Stimulated activated naive CD4-positive, alpha-beta T cell (primary cell): ENCODE results near the gene GOLGA8N.
"Not testable (repeated sequence)": the region's sequence is repeated elsewhere in the genome, so short reads cannot be mapped to it uniquely, and the experiment has no call there.

Experiments used
- DNase-seq, 6 experiments: peaks; one replicate each; lab custom pipeline; 2025; lab: John Stamatoyannopoulos, UW

The GOLGA8N gene

DNA sequence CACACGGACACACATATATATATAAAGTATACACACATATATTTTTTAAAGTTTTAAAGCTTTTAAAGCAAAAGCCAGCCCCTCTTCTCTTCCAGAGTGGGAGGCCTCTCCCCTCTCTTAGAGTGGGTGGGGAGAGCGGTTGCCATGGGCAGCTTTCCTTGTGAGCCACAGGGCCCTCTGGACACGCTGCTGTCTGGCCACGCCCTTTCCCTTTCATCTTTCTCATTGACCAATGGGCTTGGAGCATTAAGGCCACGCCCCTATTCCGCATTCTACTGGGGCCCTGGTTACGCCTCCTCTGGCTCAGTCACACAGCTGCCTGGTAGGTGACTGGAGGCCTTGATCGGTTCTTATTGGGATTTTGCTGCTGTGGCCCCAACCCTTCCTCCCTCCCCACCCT is at the start of gene GOLGA8N:
Gene GOLGA8N (plus strand): TSS at position 306 of the 400 bp plus-strand sequence.
- DNase-seq = not testable (repeated sequence)

DNA sequence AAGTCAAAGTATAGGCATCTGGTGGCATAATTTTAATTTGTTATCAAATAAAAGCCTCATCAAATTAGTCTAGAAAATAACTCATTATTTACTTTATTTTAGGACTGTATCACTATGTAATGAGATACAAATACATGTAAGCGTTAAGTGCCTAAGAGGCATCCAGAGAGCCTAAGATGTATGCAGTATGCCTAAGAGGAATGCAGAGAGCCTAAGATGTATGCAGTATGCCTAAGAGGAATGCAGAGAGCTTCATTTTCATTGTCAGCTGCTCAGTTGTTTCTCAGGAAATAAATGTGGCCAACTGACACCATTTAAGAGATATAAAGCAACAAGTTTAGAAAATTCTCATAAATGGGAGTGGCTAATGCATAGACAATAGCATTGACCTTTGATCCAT is 49.8 kb upstream of the GOLGA8N start:
- not testable (repeated sequence) for DNase-seq

DNA sequence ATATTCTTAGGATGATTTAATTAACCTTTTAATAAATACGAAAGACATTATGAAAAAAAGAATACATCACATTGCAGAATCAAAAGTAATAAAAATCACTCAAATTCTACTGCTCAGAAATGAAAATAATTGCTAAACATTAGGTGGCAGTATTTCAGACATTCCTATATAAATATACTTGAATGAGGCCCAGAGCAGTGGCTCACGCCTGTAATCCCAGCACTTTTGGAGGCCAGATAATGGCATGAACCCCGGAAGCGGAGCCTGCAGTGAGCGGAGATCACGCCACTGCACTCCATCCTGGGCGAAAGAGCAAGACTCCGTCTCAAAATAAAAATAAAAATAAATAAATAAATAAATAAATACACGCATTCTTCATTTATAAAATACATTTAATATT is 48.1 kb upstream of the GOLGA8N start:
- not testable (repeated sequence) for DNase-seq

DNA sequence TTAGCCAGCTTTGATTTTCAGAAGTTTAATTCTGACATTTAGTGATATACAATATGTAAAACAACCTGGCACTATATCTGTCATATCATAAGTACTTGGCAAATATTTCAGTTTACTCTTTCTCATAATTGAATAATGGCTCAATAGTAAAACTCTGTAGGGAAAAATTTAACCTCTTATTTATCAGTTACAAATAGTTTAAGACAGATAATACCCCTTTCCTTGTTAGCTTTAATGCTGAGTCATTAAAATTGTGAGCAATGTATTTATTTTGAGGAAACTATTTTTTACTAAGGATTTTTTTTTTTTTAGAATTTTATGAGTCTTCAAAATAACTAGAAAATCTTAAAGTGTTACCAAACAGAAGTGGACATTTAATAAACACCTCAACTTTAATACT is 38.7 kb upstream of the GOLGA8N start:
- DNase-seq = not testable (repeated sequence)

DNA sequence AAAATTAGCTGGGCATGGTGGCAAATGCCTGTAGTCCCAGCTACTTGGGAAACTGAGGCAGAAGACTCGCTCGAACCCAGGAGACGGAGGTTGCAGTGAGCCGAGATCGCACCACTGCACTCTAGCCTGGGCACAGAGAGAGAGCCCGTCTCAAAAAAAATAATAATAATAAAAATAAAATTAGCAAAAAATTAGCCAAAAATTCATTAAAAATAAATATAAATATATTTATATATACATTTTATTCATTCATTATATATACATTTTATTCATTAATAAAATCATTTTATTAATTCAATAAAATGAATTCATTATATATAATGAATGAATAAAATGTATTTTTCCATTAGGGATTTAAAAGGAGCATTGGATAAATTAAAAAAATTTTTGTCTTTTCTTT is 31.1 kb upstream of the GOLGA8N start:
- DNase-seq = not testable (repeated sequence)

DNA sequence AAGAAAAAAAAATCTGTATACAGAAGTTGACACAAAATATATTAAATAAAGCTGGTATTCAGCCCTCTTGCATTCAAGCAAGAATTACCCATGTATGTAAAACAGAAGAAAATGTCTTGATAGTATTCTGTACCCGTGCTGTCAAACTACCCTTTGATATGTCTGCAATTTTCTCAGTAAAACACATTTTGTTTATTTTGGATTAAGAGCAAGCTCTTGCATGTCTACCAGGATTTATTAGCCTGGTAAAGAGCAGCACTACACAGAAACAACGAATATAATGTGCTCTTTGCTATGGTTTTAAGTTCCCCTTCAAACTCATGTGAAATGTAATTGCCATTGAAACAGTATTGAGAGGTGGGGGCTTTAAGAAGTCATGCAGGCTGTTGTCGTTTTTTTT is 24.3 kb upstream of the GOLGA8N start:
- DNase-seq = not testable (repeated sequence)

DNA sequence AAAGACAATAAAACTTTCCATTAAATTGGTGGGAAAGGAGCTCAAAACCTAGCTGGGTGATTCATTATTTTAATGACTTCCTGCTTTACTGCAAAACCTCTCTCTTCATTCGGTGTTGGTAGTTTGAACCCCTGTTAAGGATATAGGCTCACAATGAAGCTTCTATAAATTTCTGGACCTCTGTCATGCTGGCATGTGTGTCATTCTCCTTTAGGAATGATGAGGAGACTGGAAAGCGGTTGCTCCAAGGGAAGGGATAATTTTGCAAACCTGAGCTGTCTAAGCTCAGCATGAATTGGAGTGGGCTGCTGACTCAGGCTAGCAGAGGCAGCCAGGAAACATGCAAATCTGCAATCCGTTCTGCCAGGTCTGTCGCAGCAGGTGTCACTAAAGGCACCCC is 14.8 kb upstream of the GOLGA8N start:
- not testable (repeated sequence) for DNase-seq

DNA sequence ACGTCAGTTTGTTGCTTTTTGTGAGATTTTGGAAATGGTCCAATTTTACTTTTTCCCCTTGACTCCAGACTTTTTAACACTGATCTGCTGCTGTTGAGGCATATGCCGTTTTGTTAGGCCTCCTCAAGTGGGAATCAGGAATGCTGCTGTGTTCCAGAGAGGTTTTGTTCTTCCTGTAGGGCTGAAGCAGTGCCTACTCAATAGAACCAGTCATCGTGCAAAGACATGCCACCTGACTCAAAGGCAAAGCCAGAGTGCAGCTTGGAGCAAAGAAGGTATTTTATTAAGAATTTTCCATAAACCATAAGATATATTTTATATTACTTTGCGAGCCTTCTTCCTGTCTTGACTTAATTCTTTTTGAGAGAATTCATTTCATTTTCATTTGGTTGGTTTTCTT is 7.4 kb upstream of the GOLGA8N start:
- not testable (repeated sequence) for DNase-seq

DNA sequence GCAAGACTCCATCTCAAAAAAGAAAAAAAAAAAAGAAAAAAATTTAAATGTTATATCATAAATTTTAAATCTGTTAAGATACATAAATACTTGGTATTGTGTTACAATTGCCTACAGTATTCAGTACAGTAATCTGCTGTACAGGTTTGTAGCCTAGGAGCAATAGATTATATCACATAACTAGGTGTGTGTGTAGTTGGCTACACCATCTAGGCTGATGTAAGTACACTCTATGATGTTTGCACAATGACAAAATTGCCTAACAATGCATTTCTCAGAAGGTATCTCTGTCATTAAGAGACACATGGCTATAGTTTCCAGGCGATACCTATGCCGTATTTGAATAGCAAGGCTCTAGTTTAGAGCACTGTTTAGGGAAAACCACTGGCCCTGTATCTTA is 16.3 kb downstream of the GOLGA8N start:
- not testable (repeated sequence) for DNase-seq

DNA sequence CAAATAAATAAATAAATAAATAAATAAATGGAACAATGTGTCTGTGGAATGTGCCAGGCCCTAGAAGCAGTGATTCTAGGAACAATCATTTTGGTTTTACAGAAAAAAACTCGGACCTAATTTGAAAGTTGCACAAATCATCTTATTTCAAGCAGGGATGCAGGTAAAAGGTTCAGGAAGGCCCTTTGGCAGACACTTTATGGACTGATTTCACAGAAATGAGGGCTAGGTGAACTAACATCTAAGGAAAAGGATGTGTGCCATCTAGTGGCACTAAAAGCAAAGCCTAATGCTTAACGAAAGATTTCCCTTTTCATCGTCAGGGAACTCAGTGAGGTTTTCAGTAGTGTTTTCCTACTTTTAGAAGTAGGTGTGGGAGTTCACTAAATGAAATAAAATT is 17.5 kb downstream of the GOLGA8N start:
- not testable (repeated sequence) for DNase-seq

DNA sequence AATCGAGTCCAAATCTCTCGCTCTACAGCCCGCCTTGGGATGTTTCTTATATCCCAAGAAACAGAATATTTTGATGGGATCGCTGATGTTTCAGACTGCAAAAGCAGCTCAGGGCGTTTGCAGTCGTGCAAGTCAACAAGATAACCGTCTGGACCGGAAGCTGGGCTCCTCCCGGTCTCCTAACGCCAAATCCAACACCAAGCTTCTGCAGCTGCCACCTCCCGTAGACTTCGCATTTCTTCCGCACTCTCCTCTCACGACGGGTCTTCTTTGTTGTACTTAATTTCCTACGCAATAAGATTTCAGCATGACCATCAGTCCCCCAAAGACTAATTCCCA is 21.4 kb downstream of the GOLGA8N start:
- not testable (repeated sequence) for DNase-seq

DNA sequence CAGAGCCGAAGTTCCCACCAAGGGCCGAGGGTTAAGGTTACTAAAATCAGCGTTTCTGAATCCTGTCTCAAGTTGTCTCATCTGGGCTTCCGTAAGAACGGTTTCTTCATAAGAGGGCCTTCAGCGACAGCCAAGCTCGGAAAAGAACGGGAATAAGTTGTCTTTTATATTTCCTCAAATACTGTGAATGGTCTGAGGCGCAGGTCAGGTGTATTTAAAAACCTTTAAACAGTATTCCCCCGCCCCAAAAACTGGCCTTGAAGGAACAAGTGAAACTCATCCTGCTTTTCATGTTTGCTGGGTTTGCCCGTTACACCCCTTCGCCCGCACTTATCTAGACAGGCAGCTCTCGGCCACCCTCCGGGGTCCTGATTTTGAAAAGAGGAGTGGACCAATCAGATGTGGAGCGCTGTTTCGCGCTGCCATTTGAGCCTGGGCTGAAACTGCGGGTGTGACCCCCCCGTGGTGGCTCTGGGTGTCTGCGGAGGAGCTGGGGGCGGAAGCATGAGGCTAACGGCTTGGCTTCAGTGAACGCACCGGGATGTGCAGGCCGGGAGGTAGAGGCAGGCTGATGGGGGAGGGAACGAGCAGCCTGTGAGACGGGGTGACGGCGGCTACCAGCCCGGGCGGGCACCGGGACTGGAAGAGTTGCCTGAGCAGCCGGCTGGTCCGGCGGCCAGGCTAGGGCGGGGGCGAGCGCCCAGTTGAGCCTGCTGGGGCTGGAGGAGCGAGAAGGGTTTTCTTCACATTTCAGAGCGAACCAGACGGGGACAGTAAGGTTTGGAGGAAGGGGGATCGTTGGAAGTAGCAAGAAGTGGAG is 22.0 kb downstream of the GOLGA8N start, which contains the start of gene ARHGAP11A:
Gene ARHGAP11A (plus strand): TSS at position 454 of the 820 bp plus-strand sequence. CDS start 708 bp downstream, outside the sequence.
- DNase-seq = not testable (repeated sequence)

DNA sequence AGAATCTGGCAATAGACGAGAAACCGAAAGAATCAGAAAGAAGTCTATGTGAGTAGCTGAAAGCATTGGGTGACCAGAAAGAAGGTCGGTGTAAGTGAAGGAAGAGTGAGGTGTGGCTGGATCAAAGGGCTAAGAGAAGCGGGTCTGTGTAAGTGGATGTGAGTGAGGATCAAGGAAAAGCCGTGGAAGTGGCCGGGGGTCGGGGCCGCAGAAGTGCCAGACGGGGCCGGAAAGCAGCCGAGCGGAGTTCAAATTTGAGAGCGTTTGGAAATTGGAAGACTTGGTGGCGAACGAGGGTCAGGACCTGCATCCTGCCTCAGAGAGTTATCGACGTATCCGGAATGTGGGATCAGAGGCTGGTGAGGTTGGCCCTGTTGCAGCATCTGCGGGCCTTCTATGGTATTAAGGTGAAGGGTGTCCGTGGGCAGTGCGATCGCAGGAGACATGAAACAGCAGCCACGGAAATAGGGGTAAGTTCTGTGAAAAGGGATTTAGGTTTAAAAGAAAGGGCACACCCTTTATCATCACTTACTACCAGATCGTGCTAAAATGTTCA is 22.7 kb downstream of the GOLGA8N start:
- not testable (repeated sequence) for DNase-seq

DNA sequence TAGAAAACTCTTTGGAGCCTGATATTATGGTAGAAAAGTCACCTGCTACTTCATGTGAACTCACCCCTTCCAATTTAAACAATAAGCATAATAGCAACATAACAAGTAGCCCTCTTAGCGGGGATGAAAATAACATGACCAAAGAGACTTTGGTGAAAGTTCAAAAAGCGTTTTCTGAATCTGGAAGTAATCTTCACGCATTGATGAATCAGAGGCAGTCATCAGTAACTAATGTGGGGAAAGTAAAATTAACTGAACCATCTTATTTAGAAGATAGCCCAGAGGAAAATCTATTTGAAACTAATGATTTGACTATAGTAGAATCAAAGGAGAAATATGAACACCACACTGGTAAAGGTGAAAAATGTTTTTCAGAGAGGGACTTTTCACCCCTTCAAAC is 43.2 kb downstream of the GOLGA8N start:
- no peak for DNase-seq

DNA sequence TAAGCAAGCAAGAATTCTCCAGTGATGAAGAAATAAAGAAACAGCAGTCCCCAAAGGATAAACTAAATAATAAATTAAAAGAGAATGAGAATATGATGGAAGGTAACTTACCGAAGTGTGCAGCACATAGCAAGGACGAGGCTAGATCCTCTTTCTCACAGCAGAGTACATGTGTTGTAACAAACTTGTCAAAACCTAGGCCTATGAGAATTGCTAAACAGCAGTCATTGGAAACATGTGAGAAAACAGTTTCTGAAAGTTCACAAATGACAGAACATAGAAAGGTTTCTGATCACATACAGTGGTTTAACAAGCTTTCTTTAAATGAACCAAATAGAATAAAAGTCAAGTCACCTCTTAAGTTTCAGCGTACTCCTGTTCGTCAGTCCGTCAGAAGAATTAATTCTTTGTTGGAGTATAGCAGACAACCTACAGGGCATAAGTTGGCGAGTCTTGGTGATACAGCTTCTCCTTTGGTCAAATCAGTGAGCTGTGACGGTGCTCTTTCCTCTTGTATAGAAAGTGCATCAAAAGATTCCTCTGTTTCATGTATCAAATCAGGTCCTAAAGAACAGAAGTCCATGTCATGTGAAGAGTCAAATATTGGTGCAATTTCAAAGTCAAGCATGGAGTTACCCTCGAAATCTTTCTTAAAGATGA is 43.8 kb downstream of the GOLGA8N start:
- no peak for DNase-seq

DNA sequence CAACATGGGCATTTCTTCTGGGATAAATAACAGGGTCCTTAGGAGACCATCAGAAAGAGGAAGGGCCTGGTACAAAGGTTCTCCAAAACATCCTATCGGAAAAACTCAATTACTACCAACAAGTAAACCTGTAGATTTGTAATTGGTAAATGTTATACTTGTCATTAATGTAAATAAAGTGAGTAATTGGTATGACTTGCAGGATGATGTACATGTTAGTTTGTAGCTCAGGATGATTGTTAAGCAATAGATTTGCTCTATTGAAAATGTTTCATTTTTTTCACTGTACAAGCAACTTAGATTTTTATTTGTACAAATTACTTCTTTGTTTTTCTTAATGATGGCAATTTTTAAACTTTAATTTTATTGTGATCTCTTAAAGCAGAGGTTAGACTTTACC is 44.4 kb downstream of the GOLGA8N start:
- no peak for DNase-seq

DNA sequence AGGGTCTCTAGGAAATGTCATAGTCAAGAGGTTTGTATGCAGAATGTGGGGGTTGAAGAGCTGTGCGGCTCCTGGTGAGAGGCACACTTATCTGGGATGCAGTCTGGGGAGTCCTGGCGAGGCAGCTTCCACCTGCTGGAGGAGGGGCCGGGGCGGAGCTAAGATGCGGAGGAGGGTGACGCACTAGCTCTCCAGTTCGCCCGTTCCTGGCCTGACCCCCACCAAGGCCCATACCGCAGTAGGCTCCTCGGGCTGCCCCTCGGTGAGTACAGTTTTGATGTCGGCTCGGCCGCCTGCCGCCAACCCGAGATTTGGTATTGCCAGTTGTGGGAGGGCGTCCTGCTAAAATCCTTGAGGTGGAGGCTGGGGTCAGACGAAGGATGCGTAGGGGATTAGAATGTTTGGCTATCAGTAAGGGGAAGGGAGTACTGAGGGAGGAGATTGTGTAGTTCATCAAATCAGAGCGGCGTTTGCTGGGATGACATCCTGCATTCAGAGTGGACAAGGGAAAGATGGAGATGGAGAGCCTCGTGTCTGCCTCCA is 48.3 kb downstream of the GOLGA8N start, which contains the start of gene SCG5:
Gene SCG5 (plus strand): TSS at position 194 of the 543 bp plus-strand sequence. CDS start 1,883 bp downstream, outside the sequence.
- DNase-seq = no peak

DNA sequence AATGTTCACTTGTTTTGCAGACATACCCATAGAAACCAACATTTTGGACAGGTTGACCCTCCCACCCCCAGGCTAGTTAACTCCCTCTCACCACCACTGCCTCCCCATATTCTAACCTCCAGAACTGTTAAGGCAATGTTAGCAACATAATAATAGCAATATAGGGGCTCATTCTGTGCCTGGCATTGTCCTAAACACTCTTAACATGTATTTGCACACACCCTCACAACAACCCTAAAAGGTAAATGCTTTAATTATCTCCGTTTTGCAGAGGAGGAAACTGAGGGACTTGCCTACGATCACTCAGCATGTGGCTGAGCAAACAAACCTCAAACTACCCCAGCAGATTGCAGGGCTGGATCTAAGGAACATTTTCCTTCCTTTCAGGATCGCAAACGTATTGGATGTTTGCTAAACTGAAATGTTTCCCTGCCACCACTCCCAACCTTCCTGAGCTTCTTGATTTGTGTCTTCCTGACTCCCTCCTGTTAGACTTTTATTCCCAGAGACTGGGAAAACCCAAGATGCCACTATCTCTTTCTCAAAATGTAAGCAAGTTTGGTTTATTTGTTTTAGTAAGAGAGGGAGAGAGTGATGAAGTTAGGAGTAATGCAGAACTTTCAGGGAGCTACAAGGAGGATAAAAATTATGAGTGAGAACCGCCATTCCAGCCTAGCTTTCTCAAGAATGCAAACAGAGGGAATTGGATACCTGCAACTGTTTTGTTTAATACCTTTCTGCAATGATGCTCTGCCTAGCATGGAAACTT is 49.6 kb downstream of the GOLGA8N start:
- no peak for DNase-seq

DNA sequence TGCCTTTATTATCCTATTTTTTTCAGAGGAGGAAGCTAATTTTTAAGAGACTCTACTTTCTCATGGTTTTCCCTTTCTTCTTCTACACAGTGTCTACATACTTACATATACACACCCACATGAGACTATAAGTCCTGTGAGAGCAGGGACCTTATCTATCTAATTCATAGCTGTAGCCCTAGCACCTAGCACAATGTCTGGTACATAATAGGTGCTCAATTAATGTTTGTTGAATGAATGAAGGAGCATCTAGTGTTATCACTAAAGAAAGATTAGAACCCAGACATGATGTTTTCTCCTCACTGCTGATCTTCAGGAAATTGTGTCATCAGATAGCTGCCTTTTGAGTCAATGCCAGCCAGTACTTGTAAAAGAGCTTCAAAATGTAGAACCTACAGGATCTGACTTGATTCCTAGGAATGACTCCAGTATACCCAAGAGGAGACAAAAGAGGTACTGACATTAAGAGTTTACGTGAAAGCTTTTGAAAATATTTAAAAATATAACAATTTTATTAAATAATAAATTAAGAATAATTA is 50.7 kb downstream of the GOLGA8N start:
- DNase-seq = no peak

DNA sequence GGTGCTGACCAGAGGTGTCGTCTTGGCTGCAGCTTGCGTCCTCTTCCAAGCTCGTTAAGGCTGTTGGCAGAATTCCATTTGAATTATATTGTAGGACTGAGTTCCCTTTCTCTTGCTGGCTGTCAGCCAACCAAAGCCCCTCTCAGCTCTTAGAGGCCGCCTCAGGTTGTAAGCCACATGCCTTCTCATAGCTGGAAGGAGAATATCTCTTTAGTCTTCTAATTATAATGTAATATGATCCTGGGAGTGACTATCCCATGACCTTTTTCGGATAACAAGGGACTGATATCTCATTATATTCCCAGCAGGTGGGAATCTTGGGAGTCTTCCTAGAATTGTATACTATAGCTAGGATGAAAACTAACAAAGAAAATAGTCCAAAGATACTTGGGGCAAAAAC is 53.0 kb downstream of the GOLGA8N start:
- no peak for DNase-seq

DNA sequence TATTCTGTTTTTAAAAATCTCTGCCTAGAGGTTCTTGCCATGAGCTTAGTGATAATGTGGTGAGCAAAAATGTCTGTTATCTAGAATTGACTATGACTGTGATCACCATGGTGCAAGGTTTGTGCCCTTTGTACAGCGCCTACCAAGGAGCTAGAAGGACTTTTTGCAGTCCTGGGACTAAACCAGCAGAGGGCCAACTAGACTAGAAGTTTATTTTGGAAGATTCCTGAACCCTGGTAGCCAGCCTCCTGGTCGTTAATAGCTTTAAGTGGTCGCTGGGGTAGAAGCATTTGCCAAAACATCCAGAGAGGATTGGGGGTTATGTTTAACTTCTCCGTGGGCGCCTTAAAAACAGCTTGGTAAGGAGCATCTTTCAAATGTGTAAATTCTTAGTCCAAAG is 56.1 kb downstream of the GOLGA8N start:
- no peak for DNase-seq
